Stimulated activated CD4-positive, alpha-beta T cell treated with anti-CD3 and anti-CD28 coated beads, Interleukin-1b, Interleukin-23, amount 100 ng/mL, for 24 hours (primary cell): ENCODE measurements around the gene CHPF2.

Experiments
- DNase-seq, 4 experiments: peaks; one replicate each; pipeline ENCODE4 v3.0.0-alpha.2; 2020; ENCODE audit warnings: low read depth in 4 of 4, low spot score in 1 of 4

Gene CHPF2

DNA sequence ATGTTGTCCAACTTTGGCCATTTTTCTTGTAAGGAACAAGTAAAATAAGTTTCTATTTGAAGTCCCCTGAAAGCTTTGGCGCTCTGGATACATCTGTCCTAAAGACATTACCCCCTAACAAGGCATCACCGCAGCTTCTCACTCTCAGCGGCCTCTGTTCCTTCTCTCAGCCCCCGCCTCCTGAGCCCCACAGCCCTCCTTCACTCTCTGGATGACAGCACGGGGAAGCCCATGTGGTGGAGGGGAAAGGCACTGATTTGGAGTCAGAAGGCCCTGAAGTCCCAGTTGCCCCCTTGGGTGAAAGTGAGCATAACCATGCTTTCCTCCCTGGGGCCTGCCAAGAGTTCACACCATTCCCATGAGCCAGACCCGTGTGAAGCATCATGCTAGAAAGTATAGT, 26.6 kb upstream of the CHPF2 start:
- DNase-seq, result no peak

DNA sequence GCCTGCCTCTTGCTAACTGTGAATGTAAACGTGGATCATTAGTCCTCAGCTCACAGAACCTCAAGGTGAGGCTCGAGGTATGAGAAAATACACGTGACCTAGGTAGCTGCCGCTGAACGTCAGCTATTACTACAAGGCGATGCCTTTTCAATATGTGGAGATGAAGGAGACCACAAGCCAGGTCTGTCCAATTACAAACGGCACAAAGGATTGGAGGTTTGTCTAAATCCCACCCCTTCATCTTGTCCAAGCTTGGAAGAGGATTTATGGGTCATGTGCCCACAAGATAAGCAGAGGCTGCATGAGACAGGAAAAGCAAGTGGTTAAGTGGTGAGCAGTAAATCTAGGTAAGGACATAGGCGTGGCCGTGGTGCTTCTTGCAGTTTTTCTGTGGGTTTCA, 25.4 kb upstream of the CHPF2 start:
- no peak for DNase-seq

DNA sequence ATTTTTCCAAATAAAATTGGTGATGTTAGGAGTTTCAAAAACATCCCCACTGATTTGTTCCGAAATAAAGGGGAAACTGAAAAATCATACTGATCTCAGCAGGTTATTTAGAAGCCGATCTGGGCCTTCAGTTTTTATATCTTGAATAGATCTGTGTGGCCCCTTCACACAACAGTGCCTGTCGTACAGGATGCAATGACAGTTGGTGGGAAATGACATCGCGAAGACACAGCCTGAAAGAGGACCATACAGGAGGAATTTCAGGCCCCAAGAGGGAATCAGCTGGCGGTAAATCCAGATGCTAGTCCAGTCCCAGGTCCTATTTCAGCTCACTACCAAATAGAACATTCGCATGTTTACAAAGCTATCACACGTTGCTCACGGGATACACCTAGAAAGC, 25.0 kb upstream of the CHPF2 start:
- DNase-seq, result no peak

DNA sequence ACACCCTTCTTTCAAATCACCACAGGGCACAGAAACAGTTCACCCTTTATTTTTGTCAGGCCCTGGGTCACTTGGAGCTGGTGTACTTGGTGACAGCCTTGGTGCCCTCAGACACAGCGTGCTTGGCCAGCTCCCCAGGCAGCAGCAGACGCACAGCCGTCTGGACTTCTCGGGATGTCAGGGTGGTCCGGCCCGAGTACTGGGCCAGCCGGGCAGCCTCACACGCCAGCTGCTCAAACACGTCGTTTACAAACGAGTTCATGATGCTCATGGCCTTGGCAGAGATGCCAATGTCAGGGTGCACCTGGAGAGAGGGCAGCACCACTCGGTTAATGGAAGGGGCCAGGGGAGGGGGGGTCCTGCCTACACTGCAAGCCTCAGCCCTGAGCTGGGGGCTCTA, 24.5 kb upstream of the CHPF2 start:
- DNase-seq, result no peak

DNA sequence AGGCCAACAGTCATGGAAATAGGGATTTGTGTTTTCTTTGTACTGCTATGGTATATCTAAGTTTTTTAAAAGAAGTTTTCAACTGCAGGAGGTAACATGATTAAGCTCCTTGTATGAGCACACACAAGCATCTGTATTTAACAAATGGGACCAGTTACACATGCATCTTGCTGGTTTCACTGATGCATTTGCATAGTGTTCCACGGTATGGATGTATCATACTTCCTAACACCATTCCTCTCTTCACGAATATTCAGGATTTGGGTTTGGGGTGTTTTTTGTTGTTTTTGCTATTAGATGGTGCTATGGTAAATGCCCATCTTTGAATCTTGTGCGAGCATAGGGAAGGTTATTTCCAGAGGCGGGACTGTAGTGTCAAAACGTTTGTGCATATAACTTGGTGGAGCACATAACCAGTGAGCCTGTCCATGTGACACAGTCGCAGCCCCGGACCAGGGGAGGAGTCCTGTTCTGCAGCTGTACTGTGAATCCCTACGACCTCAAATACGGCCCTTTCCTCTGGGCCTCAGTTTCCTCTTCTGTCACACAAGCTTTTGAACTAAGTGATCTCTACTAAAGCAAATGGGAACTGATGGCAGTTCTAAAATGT, 23.9 kb upstream of the CHPF2 start:
- no peak for DNase-seq

DNA sequence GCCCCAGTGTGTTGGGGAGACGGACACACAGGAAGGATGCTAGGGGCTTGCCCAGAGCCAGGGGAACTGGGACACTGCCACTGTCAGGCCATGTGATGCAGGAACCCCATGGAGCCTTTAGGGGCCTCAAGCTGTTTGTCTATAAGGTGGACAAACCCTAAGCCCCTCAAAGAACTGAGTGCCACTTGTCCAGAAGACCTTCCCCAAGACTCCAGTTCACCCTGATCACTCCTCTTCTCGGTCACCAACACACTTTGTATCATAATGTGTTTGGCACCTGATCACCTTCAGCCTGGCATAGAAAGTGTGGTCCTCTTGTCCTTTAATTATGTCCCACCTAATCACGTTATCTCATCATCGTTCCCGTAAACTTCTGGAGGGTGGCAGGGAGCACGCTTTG, 22.7 kb upstream of the CHPF2 start:
- DNase-seq, result no peak

DNA sequence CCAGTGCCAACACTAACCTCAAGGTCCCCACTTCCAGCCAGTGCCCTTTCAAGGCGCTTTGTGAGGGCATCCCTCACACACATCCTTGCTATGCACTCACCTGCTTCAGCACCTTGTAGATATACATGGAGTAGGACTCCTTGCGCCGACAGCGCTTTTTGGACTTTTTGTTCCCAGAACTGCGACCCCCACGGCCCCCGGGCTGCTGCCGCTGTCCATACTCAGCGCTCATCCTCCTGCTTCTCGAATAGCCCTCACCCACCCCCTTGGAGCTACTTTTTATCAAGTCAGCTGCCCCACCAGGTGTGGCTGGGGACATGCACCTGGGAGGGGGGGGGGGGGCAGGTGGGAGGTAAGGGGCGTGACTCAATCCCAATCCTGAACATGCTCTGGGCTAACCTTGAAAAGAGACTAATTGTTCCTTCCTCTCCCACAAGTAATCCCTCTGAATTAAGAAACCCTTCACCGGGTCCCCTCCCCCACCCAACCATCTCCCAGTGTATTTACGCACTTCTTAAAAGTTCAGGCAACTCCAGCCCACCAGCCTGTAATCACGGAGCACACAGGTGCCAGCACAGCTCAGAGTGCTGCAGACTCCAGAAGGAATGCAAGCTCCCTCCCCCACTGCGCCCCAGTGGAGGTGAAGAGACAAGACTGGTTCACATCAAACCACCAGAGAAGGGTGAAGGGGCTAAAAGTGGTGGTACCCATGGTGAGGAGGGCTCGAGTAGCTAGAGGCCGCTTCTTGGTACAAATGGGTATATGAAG, 22.0 kb upstream of the CHPF2 start, which contains the start of gene H2BK1:
TSS of gene H2BK1 (minus strand) at position 402 of the 768 bp plus-strand sequence. CDS start at position 232, 170 bp downstream.
- DNase-seq, result no peak

DNA sequence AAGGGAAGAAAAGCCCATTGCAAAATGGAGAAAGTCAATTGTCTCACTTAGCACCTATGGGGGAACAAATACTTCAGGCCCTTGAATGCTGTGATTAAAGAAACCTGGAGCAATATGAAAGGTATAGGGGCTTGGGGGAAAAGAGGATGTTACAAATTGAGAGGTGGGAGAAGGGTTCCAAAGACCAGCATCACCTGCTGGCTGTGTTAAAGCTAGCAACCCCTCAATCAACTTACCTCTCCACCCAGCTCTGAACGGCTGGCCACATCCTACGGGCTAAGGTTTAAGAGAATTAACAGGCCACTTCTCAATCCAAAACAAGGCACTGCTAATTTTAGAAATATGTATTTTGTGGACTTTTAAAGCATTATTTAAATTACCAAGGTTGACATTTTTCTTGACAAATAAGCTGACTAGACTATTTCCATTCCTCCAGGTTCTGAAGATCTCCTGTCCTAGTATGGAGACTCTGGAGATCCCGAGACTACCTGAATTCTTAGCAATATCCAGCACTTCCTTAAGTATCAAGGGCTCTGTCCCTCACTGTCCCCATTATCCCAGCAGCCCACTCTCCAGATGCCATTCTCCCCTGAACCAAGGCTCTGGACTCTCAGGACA, 21.0 kb upstream of the CHPF2 start:
- no peak for DNase-seq

DNA sequence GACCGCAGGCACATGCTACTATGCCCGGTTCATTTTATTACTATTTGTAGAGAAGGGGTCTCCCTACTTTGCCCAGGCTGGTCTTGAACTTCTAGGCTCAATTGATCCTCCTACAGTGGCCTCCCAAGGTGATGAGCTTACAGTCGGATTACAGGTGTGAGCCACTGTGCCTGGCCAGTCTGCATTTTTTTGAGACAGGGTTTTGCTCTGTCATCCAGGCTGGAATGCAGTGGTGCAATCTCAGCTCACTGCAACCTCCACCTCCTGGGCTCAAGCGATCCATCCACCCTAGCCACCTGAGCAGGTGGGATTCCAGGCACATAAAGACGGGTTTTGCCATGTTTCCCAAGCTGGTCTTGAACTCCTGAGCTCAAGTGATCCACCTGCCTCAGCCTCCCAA, 19.7 kb upstream of the CHPF2 start:
- DNase-seq, result no peak

DNA sequence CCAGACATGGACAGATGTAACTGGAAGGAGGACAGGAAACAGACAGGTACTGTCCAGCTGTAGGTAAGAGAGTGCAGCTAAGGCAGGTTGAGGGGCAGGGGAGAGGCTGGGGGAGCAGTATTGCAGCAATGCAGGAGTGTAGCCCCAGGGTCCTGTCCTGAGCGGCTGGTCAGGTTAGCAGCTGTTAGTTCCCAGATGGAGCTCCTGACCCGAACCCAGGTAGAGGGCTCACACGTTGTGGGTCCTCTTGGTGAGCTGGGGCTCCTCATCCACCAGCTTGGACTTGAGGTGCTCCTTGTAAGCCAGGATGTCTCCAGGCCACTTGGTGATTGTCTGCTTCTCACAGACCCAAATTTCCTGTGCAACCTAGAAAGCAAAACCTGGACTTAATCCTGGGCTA, 18.5 kb upstream of the CHPF2 start:
- DNase-seq, result no peak

DNA sequence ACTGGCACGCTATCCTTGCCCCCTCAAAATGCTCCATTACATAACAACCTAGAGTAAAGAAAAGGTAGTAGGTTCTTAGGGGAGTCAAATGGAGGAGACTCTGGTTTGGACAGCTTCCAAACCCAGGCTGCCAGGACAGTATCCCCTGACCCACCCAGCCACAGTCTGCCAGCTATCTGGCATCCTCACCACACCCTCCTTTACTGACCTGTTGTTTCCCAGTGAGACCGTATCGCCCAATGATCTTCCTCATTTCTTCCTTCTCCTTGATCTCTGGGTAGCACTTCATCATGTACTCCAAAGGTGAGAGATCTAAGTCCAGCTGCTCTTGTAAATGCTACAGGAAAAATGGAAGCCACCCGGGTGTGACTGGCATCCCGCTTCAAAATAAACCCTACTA, 16.9 kb upstream of the CHPF2 start:
- DNase-seq, result no peak

DNA sequence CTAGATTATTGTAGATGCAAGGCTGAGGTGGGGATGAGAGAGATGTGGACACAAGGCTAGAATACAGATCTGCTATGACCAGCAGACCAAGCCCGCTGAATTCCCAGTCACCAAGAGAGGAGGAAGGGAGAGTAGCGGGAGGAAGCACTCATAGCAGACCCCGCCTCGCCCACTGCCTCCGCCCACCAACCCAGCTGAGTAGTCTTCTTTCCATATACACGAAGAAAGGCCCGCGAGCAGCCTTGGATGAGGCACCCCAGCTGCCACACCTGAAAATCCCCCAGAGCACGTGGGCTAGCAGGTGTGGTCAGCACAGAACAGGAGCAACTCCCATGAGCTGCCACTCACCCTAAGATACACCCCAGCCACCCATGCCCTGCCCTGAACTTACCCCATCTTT, 14.1 kb upstream of the CHPF2 start:
- no peak for DNase-seq

DNA sequence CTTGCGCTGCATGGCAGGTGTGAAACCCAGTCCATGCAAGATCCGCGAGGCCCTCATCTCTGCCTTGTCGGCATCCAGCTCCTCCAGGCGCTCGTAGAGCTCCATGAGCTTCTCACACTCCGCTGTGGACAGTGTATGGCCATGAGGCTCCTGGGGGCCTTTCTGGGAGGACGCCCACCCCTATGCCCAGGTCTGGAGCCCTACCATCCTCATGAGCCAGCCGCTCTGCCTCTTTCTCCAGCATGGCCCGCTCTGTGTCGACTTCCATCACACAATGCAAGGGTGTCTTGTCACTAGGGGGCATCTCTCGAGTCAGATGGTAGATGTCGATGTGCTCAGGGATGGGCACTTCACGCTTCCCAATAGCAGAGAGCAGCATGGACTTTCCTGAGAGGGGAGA, 8.6 kb upstream of the CHPF2 start:
- DNase-seq, result no peak

DNA sequence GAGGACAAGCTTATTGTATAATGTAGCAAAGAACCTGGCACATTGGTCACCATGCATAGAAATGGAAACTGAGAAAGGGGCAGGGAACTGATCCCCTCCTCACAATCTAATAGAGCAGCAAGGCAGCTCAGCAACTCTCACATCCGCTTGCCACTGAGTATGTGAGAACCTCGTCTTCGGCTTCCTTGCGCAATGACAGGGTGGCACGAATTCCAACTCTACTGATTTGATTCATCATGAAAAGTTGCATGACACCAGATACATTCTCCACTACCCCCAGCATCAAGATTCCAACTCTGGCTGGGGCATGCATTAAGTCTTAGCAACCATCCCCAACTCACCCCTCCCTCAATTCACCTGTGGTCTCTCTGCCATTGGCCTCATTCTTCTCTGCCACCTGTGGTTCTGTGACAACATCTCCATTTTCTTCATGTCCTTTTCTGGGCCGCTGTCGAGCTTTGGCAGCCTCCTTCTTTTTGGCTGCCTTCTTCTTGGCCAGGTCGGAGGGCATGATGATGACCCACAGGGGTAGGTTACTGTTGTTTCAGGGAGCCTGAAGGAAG, 6.3 kb upstream of the CHPF2 start:
- no peak for DNase-seq

DNA sequence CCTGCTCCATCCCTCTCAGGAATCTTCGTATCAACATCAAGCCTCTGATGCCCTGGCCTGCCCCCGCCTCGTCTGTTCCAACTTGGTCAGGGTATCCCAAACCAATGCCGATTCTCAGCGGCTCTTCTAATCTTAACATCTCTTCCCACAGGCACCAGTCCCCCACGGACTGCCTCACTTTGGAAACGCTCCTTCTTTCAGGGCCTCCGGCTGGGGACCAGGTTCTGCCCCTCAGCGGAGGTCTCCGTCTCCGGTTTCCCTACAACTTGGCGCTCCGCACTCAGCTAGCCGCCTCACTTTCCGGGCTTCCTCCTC, 5.8 kb upstream of the CHPF2 start:
- no peak for DNase-seq

DNA sequence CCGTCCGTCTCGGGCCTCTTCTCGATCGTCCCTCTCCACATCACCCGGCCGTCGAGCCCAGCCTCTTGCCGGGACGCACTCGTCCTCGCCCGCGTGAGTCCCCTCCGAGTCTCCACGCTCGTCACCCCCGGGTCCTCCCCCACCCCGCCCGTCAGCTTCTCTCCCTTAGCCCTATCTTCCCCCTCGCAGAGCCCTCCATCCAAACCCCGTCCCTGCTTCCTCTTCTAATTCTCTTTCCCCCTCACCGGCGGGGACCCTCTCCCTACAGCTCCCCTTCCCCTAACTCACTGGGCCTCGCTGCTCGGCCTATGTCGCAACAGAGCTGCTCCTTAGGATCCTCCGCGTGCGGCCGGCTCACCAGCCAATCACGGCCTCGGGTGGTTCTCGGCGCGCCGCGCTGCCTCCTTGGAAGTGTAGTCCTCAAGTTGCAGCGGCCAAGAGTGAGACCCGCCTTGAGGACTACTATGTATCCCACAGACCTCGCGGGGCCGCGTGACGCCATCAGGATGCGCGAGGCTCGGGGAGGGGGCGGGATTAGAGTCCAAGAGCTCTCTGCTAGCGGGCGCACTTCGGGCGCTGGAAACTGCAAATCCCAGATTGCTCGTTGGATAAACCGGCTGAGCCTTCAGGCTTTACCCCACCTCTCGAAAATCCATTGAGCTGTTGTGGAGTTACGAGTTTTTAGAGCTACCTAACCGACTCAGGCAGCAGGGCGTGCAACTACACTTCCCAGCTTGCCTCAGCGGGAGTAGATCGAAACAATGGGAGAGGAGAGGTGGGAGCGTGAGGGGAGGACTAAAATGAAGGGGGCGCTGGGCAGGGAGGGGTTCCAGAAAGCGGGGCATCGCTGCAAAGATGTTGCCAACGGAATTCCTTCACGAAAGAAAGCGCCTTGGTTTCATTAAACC, 5.2 kb upstream of the CHPF2 start, which contains the start of gene ABCF2:
TSS of gene ABCF2 (minus strand) at position 331 of the 908 bp plus-strand sequence. CDS start 747 bp downstream, outside the sequence.
- peak; percentile 95 to 98 (median 98) for DNase-seq

DNA sequence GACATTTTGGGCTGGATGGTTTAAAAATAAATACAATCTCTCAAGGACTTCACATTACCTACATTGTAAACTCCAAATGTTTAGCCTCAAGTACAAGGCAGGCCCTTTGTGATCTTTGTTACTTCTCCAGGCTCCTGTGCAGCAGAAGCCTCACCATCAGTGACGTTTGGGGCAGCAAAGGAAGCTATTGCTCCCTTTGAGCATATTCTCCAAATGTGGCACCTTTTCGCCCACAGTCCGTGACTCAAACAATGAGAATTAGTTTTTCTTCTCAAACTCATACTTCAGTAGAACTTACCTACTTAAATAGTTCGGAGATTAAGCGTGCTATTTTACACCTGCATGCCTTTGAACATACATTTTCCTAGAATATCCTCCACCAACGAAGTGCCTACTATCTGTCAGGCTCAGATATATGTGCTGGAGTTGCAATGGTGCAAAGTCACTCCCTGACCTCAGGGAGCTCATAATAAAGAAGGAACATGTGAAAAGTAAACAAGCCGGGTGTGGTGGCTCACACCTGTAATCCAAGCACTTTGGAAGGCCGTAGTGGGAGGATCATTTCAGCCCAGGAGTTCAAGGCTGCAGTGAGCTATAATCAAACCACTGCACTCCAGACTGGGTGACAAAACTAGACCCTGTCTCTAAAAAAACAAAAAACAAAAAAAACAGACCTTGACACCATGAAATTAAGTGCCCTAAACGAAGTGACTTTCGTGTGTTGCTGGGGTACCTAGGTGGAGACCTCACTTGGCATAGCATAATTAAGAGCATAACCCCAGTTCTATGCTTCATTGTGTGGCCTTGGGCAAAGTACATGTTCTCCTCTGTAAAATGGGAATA, 4.0 kb upstream of the CHPF2 start:
- no peak for DNase-seq

DNA sequence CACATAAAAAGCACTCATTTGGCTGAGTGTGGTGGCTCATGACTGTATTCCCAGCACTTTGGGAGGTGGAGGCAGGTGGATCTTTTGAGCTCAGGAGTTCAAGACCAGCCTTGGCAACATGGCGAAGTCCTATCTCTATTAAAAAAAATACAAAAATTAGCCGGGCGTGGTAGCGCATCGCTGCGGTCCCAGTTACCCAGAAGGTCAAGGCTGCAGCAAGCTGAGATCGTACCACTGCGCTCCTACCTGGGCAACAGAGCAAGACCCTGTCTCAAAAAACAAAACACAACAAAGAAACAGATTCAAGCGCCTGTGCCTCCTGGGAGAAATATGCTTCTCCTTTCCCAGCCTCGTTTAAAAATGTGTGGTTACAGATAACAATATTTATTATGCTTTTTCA, 3.0 kb upstream of the CHPF2 start:
- DNase-seq, result no peak

DNA sequence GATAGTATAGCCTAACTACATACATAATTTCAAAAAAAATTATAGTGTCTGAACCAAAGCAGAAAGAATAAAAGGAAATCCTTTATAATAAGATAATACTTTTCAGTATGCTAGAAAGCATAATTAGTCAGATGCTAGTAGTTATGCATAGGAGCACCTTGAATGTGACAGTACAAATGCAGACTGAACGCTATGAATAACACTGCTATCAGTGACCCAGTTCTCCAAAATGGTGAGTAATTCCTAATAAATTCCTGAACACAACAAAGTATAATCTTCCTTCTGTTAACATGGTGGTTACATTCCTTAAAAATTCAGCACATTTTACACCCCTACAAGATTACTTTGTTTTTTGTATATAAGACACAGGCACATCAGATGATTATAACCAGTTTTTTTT, 1.2 kb upstream of the CHPF2 start:
- DNase-seq, result no peak
